GM18519 (cell line): ENCODE measurements around the gene NADK.

Source experiments
- ATAC-seq: cut with Tn5 transposase; IDR thresholded peaks from one replicate; pipeline ENCODE4 v1.9.1; 2021; ENCODE audit warnings: mild to moderate bottlenecking, moderate library complexity; ENCODE audit not compliant: unreplicated experiment, low FRiP score

The NADK gene

DNA sequence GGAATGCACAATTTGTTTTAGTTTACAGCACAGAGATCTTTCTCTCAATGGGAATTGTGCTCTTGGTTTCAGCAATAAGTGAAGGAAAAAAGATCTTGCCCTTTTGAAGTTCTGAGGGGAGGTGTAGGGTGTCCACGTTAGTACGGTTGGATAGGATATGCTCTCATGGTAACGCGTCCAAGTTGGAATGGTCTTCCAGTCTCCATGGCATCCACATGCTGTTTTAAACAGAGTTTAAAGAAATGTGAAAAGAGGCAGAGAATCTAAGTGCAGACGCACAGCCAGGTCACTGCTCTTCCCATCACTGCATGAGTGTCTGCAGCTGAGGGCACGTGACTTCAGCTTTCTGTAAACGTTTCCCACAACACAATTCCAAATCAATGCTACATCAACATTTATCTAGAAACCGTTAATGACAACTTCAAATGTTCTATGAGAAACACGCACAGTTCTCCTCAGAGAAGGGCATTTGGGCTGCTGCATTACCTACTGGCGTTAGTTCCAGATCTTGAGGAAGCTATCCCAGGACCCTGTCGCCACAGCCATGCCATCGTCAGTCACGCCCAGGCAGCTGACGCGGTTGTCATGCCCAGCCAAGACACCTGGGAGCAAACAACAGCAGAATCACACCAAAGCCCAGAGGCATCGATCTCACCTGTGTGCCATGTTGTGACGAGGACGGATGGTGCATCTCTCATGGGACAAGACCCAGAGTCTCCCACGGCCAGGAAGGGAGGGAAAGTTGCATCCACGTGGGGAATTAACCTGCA is 8.8 kb upstream of the NADK start:
- no peak for ATAC-seq

DNA sequence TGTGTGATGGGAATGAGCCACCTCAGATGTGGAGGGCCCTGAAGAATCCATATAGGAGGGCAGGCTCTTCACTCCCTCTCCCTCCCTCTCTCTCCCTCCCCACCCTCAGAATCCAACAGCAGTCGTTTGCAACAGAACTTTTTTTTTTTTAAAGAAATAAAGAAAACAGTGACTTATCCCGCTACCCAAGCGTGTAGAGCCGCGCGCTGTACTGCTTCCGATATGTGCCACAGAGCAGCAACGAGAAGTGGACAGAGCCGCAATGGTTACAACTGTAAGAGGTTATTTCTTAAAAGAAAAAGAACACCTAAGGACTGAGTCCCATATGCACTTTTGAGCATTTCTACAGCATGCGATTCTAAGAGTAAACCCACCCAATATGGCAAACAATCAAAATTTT is 7.4 kb upstream of the NADK start:
- ATAC-seq, result no peak

DNA sequence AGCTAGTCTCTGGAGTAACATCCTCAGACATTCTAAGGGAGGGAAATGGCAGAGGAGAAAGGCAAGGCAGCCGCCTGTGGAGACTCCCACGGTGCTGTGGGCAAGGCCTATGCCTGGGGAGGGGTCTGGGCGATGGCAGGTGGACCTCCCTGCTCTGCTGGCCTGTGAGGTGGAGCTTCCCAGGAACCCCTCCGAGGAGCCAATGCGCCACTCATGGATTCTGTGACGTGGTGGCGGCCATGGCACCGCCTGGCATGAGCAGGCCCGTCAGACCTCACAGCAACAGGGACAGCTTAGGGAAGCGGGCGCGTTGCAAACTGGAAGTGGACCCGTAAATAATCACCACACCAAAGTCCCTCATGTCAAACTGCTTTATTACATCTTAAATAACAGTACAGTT is 6.7 kb upstream of the NADK start:
- no peak for ATAC-seq

DNA sequence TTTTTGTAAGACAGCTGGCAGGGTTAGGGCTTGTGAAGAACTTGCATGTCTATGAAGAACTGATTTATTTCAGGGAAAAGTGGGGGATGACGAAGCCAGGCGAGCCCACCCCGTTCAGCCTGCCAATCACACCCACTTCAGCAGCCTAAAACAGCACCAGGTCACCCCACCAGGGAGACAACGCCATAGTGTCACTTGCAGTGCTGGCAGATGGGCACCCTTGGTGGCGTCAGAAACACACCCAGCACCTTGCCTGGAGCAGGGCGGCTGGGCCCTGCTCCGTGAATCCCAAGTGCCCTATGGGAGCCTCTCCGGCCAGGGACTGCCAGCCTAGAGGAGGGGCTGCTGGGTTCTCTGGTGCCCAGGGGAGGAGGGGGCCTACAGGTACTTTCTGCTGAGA is 5.0 kb upstream of the NADK start:
- ATAC-seq, result no peak

DNA sequence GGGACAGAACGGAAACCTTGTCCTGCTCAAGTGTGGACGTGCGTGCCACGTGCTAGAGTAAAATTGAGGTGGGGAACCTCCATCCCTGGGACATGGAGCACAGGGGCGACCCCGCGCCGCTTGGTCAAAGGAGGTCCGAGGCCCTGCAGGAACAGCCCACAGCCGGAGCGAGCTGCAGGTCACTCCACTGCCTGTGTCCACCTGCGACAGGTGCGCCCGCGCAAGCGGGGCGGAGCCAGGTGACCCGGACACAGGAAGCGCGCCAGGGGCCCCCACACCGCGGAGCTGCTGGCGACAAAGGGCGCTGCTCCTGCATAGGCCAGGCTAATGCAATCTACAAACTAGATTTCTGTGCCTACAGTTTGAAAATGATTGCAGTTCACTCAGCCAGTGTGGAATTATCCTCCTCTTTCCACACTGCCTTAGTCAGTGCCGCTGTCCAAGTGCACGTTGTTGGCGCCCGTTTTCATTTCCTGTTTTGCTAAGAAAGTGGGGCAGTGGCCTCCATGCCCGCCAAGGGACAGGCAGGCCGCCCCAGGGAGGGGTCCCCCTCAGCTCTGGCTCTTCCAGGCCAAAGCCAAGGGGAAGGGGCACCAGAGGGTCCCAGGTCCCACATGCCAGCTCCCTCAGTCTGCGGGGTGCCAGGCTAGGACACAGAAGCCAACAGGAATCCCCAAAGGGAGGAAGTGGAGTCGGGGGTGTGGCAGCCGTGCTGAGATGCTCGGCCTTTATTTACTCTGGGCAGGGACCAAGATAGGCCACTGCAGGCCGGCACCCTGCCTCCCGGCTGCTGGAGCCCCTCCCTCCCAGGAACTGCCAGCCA is 4.3 kb upstream of the NADK start:
- ATAC-seq, result no peak

DNA sequence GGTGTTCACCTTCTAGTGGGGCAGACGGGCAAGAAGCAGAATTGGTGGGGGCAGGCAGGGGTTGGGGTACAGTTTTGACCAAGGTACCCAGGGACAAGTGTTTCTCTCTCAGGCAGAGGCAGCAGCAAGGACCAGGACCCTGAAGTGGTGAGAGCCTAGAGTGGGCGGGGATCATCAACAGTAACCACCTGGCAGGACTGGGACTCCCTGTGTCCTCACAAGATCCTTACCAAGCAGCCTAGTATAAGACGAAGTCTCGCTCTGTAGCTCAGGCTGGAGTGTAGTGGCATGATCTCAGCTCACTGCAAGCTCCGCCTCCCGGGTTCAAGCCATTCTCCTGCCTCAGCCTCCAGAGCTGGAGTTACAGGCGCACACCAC is 3.2 kb upstream of the NADK start:
- ATAC-seq, result no peak

DNA sequence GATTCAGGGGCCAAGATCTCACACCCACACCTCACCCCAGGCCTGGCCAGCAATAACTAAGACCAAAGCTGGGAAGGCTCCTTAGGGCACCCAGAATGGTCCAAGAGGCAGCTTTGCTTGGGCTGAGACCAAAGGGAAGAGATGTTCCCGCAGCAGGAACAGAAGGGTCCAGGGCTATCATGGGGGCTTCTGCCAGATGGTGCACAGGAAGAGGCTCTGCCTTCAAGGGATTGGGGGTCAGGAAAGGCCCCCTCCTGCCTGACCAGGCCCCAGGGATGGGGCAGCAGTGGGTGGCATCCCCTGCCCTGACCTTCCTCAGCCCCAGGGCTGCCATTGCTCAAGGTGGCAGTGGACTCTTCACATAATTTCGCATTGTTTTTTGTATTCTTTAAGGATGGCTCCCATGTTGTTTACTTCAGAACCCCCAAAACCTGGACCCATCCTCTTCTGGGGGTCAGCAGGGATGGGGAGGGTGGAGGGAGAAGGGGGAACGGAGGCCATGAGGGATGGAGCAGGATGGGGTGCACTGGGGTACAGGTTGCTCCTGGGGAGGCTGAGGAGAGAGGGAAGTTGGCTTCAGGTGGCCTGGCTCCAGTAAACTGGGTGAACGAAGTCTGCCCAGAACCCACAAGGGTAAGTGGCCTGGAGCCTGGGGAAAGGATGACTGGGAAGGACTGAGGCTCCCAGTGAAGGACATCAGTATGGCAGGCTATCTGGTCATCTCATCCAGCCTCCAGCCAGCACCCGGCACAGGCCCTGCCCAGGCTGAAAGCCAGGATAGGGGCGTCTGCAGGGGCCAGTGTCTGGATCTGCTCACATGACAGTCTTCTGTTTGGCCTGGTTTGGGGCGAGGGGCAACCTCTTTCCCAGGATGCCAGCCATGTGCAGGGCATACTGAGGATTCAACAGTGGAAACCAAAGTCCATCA is 2.6 kb upstream of the NADK start:
- no peak for ATAC-seq

DNA sequence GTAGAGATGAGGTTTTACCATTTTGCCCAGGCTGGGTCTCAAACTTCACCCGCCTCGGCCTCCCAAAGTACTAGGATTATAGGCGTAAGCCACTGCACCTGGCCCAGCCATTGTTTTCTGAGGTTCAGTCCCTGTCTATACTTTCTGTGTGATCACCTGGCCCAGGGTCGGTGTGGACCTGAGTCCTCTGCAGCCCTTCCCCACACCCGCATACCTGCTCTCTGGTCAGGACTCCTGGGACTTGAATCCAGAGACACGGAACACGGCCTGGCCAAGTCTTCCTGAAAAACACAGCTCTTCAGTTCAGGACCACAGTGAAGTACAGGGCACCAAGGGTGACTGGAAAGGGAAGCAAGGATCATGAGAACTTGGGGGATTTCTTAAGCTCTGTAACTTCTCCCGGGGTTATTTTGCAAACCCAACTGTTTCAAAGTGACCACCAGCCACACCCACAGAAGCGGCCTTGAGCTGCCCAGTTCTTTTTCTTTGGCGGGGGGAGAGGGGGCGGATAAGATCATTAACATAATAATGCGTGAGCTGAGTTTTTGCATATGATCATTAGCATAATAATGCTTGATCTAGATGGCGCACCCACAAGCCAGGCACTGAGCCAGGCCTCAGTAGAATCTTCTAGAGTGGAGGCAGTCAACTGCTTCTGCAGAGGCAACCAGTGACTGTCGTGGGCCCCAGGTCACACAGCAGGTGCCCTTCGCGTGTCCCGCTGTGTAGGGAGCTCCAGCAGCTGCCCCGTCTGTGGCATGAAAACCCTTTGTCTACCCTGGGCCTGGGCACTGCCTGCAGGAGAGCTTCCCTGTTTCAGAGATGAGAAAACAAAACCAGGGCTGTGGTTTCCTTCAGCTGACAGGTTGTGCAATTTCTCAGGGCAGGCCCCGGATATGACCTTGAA is 1.7 kb upstream of the NADK start:
- ATAC-seq, result no peak

DNA sequence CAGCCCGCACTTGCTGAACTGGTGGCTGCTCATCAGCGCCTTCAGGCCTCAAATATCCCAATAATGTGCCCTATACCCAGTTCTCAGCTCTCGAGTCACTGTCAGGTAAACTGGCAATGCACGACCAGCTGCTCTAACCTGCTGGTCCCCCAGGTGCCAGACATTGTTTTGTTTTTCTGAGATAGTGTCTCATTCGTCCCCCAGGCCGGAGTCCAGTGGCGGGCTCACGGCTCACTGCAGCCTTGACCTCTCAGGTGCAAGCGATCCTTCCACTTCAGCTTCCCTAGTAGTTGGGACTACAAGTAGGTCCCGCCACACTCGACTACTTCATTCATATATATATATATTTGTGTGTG is 1.0 kb upstream of the NADK start:
- ATAC-seq, result no peak

DNA sequence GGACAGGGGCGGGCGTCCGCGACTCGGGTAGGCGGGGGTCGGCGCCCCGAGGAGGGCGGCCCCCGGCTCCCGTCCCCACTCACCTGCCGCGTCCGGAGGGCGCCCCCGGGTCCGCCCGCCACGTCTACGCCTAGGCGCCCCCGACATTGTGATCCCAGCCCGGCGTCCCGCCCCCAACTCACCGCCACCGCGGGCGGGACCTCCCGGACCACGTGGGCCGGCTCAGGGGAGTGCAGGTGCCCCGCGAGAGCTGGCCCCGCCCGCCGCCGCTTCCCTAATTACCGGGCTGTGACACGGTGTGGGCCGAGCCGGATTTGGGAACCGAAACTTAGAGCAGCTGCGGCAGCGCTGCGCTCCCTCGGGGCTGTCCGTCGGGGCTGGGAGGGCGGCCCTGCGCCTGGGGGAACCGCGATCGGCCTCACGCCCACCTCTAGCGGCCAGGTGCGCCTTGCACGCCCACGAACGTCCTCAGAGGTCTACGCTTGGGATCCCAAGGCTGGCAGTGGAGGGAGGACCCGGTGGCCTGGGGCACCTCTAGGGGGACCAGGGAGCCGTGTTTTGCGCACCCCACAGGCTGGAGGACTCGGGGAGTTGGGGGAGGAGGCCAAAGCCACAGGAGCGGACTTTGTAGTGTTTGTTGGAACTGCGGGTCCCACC is 521 bp upstream of the NADK start:
- ATAC-seq, result peak; percentile 58

DNA sequence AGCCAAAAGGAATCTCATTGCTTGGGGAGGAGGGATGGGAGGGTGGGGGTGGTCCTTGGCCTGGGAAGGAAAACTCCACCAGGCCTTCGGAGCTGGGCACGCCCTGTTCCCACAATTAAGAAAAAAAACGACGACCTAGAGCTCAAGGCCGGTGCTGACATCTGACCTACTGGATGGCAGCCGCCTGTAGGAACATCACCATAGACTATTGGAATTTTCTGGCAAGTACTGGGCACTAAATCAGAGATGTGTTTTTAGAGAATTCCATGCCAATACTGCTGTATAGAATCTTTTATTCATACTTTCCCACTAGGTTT is 729 bp downstream of the NADK start:
- ATAC-seq, result no peak

DNA sequence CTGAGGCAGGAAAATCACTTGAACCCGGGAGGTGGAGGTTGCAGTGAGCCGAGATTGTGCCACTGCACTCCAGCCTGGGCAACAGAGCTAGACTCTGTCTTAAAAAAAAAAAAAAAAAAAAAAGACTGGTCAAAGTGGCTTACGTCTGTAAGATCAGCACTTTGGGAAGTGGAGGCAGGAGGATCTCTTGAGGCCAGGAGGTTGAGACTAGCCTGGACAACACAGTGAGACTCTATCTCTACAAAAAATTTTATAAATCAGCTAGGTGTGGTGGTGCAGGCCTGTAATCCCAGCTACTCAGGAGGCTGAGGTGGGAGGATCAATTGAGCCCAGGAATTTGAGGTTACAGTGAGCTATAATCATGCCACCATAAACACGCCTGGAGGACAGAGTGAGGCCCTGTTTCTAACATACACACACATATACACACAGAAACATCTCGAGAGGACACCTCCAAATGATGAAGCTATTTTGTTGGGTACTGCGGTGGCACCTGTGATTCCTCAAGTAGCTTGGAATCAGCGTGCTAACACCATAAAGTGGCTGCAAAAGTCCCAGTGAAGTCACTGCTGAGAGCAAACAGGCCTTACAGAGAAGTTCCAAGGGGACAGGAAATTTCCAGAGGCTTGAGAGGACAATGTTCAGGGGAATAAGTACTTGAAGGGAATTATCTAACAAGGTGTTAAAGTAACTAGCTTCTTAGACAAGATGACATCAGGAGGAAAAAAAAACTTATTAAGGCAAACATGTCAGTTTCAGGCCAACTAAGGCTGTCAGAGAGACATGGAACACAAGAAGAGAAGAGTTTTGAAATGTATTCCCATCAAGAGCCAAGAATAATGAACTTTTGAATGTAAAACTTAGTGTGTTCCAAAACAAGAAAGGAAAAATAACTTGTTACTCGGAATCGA is 1.3 kb downstream of the NADK start:
- no peak for ATAC-seq

DNA sequence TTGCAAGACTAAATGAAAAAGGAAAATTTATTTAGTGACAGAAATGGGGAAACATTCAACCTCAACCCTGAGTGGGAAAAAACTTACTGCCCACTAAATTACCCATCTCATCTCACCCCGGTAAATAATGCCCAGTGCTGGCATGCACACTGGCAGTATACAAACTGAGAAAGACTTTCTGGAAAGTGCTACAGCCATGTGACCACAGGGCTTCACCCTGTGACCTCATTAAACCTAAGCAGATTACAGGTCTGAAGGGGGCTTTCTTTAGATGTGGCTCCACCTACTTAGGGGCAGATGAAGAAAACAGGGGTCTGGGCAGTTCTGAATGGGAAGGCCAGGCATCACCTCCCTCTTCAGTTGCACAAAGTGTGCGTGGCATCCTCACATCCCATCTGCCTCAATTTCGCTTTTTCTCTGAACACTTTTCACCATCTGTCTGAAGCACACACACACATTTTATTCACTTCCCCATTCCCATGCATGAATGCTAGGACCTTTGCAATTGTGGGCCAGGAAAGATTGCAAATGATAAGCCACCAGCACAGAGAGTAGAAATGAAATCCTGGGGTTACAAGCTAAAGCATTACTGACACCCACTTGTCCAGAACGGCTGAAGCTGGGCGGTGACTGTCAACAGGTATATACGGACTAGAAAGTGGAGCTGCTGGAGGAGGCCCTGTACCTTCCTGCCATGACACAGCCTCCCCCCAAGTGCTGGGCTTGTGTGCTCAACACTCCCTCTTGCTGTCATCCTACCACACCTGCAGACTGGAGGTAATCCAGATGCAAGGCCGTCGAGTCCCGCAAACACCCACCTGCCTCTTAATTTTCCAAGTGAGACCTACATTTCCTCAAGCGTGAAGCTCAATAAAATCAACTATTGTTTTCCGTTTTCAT is 2.7 kb downstream of the NADK start:
- no peak for ATAC-seq

DNA sequence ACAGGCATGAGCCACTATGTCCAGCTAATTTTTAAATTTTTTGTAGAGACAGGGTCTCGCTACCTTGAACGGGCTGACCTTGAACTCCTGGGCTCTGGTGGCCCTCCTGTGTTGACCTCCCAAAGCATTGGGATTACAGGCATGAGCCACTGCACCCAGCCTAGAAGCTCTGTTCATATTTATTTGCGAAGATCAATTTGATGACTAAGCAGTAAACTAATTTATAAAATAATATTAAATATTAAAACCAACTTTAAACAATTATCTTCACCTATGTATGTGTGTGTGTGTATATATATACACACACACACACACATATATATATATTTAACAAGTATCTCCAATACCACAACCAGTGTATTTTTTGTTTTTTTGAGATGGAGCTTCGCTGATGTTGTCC is 4.4 kb downstream of the NADK start:
- no peak for ATAC-seq

DNA sequence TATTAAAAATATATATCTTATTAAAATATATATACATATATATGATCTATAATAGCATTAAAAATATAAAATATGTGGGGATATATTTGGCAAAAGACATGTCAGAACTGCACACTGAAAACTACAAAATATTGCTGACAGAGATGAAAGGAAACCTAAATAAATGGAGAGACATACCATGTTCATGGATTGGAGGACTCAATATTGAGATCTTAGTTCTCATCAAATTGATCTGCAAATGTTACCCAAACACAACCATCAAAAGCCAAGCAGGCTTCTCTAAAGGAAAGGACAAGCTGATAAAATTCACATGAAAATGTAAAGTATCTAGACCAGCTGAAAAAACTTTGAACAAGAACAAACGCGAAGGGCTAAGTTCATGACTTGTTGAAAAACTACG is 7.2 kb downstream of the NADK start:
- ATAC-seq, result no peak

DNA sequence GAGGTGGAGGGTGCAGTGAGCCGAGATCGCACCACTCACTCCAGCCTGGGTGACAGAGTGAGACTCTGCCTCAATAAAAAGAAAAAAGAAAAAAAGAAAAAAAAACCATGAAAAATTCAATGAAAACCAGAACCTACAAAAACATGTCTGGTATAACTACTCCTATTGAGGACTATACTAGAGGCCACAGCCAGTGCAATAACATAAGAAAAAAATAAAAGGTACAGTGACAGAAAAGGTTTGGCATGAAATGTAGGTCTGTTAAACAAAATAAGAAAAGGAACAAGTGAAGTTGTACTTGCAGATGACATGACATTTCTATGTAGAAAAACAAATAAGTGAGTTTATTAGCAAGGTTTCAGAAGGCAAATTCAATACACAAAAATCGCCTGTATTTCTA is 8.2 kb downstream of the NADK start:
- ATAC-seq, result no peak

DNA sequence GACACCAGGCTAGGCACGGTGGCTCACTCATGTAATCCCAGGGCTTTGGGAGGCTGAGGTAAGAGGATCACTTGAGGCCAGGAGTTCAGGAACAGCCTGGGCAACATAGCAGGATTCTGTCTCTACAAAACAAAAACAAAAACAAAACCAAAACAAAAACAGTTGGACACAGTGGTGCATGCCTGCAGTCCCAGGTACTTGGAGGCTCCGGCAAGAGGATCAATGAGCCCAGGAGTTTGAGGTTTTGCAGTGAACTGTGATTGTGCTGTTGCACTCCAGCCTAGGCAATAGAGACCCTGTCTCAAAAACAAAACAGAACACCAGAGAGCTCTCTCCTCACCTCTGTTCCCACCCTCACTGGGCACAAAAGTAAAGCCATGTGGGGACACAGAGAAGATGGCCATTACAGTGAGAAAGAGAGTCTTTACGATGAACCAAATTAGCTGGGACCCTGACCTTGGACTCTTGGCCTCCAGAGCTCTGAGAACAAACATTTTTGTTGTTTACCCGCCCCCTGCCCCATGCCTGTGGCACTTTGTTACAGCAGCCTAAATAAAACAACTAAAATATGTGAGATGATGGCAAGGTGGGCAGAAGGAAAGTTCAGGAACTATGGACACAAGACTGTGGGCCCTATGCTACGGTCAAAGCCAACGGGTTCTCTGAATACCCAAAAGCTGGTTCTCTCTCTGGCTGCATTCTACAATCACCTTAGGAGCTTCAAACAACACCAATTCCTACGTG is 9.8 kb downstream of the NADK start:
- ATAC-seq, result no peak
